ENCODE results near the gene DDOST.

- TF ChIP-seq CTCF (IDR thresholded peaks at IDR 0.05; ENCODE audit: insufficient read depth, low read length, poor library complexity, severe bottlenecking) (no peak), EZH2phosphoT487 (conservative IDR thresholded peaks at IDR 0.05; ENCODE audit: low read length) (no peak)
Measured at GRCh38 chr1:20708891-20709290, 47.7 kb upstream of the DDOST start.

All from SU-DHL-6 (cell line).